CD4-positive, alpha-beta T cell treated with Interleukin-6 for 4 hours (primary cell): ENCODE data around the gene GRID1.

Source experiments
- DNase-seq: peaks from one replicate; pipeline ENCODE4 v3.0.0-alpha.2; 2020; ENCODE audit warnings: mixed read lengths

Gene GRID1

DNA sequence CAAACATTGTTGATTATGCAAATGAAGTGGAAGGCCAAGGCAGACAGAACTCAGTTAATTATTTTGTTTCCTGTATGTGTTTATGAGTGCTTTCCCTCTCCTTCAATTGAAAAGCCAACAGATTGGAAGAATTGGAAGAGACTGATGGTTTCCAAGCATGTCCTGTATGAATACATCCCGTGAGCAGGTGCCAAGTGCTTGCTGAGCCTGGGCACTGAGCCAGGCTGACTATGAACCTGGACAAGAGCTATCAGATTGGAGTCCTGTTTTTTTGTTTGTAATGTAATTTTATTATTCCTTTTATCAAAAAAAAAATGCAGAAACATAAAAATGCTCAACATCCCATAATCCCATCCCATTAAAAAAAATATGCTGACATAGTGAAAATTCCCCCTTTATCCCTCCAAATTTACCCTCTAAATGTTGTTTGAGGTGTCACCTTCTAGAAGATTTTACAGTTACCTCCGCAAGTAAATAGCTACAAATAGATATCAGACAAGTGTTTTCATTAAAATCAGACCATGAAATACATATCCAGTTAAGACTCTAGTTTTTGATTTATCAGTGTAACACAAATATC, 449.5 kb downstream of the GRID1 start:
- DNase-seq = no peak

DNA sequence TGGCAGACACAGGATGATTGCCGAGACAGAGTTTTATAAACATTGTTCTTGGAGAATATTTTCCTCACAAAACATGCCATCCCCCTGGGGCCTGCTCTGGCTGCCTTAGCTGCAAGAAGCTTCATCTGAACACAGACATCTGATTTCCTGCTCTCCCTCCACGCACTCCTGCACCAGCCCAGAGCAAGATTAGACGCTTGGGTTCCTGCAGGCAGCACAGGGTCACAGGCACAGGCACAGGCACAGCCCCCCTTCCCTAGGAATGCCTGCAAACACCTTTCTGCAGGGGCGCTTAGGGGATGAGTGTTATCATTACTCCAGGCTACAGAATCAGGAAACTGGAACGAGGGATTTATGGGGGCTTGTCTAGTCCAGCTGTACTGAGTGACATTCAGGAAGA, 450.3 kb downstream of the GRID1 start:
- no peak for DNase-seq

DNA sequence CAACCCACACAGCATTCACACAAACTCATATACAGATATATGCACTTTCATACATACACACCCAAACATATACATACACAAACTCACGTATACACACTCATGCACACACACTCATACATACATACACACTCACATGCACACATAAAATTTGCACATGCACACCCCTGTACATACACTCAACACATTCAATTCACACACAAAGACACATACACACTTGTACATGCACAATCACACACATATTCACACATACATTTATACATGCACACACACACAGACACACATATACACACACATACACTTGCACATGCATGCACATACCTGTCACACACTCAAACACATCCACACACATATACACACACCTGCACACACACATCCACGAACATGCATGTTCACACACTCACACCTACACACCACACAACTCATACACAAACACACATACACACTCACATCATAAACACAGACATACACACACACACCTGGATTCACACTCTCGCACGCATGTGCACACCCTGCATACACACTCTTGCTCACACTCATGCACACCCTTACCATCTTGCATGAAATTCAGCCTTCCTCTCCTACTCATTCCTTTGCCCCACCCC, 451.2 kb downstream of the GRID1 start:
- no peak for DNase-seq

DNA sequence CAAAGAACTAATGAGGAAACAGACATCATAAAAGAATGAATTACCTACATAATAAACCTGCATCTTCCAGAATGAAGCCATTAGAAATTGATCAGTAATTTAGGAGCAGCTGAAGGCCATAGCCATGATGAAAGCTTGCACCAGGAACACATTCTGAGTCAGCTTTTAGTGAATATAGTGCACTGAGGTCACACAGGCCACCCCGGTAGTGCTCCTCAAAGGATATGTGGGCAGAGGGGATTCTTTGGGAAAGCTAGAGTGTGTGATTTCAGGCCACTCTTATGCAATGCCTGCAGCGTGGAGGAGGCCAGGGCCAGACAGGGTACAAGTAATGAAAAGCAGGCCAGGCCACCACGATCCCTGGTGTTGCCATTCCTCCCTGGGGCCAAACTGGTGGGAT, 451.9 kb downstream of the GRID1 start:
- no peak for DNase-seq

DNA sequence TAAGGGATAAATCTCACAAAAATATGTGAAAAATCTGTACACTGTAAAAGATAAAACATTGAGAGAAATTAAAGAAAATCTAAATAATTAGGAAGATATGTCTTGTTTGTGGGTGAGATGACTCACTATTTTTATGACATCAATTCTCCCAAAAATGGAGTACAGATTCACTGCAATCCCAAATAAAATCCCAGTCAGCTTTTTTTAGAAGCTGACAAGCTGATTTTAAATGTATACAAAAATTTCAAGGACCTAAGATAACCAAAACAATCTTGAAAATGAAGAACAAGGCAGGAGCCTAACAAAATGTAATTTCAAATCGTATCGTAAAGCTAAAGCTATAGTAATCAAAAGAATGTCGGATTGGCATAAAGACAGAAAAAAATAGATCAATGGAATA, 458.1 kb downstream of the GRID1 start:
- no peak for DNase-seq

DNA sequence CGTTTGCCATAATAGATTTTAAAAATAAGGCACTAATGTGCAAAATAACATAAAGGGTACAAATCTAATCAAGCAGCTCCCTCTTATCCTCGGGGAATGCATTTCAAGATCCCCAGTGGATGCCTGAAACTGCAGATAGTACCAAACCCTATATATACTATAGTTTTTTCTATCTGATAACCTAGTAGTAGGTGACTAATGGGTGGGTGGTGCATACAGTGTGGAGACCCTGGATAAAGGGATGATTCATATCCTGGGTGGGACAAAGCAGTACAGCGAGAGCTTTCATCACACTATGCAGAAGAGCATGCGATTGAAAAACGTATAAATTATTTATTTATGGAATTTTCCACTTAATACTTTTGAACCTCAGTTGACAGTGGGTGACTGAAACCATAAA, 464.5 kb downstream of the GRID1 start:
- no peak for DNase-seq

DNA sequence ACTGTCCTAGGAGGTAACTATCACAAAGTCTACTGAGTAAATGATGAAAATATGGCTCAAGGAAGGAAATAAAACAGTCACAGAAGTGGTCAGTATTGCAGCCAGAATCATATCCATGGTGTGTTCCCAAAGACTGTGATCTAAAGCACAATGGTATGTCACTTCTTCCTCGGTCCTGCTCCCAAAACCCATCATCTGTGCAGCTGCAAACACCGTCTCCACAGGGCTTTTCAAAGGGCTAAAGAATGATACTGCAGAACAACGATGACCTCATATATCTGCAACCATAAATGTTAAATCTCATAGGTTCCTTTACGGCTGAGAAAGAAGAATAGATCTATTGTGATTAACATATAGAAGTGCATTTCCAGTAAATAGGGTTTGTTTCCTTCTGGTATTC, 465.0 kb downstream of the GRID1 start:
- no peak for DNase-seq

DNA sequence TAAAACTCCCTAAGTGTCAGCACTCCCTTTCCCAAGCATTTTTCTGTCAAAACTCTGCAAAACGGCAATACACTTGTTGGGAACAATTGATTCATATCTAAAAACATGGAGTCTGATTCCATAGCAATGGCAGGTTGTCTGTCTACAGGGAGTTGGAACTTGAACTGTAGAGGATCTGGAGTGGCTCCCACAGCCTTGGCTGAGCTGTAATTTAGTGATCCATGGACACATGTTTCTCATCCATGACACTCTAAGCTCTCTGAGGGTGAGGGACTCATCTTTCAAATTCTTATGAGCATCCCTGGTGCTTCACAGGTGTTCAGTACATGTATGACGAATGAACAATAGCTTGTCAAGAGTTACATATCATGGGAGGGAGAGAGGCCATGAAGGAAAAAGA, 466.1 kb downstream of the GRID1 start:
- no peak for DNase-seq

DNA sequence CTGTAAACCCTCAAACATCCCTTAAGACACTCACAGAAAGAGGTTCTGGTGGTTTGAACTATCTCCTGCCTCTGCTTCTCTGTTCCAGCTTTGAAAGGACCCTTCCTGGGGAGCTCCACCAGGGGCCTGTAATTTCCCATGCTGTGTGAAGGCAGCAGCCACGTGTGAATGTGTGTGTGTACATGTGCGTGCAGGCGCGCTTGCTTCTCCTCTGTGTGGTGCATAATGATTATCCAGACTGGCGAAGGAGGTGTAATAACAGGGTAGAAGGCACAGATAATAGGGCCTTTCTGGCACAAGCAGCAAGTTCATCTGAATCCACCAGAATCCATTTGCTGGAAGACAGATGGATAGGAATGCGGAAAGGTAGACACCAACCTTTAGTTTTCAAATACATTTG, 466.5 kb downstream of the GRID1 start:
- no peak for DNase-seq

DNA sequence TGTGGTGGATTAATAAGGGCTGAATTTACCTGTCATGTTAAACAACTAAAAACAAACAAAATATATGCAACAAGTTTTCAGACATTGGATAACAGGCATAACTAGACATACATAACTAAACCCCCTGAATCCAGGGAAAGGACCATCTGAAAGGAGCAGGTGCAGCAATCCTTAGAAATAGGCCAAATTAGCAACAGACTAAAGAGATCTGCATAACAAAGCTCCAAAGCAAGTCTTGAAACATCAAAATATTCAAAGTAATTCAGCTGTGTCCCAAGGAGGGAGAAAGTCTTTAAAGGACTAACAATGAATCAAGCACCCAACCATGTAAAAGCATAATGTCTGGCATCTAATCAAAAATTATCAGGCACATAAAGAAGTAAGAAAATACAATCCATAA, 475.1 kb downstream of the GRID1 start:
- no peak for DNase-seq

DNA sequence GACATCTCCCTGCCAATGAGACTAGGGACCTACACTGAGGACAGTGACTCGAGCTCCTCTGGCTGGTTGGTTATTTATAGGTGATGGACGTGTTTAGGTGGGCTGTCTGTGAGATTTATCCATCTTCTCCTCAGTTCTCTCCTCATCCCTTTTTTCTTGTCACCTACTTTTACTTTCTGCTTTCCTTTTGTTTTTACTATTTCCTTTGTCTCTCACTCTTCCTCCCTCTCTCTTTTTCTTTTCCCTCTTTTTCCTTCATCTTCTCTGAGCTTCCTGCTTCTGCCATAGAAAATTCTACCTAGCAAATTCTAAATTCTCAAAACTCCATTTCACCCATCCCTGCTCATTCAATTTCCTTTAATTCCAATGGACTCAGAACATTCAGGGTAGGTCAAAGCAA, 478.0 kb downstream of the GRID1 start:
- DNase-seq = no peak

DNA sequence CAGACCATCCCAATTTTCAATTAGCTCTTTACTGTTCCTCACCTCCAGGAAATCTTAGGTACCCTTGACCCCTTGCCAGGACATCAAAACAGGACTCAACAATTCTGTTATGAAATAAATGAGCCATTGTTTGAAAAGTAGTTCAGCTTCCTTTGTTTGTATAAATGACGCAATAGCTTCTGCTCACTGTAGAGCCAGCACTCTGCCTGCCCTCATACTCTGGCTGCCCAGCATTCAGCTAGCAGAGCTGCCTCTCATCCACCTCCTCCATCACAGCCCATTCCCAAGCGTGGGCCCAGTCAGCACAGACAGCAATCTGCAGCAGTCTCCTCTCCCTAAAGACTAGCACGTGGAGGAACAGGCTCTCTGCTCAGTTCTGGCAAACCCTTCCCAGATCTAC, 478.6 kb downstream of the GRID1 start:
- no peak for DNase-seq

DNA sequence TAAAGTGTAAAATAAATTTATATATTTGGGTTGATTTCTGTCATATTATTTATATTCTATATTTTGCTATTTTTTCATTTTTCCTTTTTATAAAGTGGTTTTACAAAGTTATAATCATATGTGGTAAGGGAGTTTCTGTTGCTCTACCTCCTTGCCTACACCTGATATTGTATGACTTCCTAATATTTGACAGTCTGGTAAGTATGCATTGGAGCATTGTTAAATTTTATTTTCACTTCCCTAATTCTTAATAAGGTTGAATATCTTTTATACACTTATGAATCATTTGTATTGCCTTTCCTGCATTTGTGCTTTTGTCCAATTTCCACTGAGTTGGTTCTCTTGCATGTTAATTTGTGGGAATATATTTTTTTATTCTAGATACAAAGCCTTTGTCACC, 492.4 kb downstream of the GRID1 start:
- no peak for DNase-seq

DNA sequence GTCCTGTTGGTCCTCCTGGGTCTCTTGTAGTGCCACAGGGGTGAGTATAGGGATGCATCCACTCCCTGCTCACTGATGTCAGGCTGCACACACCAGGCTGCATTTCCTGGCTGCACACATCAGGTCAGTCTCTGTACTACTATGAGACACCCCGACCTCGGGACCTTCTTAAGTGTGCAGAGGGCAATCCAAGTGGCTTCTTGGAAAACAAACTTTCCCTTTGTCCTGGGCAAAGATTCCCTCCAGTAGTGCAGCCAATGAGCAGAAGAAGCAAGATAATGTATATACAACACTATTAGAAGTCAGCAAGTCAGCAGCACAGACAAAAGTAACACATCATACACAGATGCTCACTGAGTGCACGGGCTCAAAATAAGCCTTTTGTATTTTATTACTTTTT, 493.5 kb downstream of the GRID1 start:
- DNase-seq = no peak

DNA sequence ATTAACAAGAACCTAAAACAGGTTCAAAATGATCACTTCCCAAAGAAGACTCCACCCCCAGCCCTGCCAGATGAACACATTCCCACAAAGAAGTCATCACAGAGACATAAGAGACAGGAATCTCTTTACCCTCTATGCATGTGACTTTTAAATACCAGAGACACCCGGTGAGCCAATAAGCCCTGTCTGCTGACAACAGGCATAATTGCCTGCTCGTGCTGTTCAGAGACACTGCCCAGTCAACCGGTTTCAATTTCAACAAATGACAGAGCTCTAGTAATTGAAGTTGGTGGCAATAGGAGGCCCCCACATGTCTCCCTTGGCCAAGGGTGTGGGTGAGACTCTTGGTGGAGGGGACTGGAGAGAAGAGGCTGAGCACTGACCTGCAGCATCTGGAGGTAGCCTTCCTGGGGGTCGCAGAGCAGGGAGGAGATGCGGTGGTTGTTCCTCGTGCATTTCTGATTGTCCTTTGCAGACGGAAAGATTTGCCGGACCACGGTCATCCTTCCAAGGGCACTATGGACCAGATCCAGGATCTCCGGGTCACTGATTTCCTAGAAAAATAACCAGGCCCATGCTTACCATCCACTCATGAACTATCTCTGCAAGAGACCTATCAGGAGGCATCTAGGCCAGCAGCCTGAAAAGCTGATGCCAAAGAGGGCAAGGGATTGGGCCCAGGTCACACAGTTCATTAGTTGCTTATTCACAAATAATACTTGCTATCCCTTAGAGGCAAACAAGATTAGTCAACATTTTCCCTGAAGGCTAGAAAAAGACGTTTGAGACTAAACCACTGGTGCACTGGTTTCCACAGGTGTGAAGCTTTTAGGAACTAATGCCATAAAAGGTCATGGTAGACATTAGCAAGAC, 497.7 kb downstream of the GRID1 start:
- DNase-seq = no peak

DNA sequence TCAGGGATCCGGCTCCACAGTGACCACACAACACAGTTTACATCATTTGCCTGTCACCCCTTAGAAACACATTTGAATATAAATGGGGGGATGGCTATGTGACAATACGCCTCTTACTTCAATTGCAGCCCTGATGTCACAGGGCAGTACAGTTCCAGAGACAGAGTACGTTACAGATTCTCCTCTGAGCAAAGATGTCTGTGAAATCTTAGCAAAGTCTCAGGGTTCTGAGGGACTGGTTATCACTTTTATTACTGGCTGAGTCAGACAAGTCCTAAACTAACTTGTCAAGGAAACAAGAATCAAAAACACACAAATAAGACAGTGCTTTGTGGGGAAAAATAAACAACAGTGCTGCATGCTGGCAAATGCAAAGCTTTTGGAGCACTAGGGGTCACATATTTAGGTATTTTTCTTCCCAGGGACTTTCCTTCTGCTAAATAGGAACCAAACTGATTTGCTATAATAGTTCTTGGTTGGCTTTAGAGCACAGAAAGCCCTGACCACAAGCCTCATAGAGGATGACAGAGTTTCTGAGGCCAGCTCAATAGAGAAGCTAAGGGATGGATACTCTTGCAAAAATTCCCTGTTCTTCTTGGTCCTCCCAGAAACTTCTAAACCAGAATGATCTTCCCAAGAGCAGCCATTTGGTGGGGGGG, 501.6 kb downstream of the GRID1 start:
- no peak for DNase-seq

DNA sequence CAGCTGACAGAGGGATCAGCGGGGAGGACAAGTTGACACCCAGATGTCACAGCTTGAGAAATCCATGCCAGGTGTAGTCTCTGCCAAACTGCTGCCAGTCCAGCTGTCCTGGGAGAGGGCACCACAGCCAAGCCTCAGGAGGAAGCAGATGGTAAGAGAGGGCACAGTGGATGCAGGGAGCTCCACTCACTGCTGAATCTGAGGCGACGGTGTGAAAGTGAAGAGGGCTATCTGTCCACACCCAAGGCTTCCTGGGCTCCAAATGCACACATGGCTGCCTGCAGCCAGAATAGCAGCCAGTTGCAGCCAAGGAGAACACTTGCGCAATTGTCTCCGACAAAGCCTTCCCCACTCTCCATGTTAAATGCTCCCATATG, 502.4 kb downstream of the GRID1 start:
- no peak for DNase-seq

DNA sequence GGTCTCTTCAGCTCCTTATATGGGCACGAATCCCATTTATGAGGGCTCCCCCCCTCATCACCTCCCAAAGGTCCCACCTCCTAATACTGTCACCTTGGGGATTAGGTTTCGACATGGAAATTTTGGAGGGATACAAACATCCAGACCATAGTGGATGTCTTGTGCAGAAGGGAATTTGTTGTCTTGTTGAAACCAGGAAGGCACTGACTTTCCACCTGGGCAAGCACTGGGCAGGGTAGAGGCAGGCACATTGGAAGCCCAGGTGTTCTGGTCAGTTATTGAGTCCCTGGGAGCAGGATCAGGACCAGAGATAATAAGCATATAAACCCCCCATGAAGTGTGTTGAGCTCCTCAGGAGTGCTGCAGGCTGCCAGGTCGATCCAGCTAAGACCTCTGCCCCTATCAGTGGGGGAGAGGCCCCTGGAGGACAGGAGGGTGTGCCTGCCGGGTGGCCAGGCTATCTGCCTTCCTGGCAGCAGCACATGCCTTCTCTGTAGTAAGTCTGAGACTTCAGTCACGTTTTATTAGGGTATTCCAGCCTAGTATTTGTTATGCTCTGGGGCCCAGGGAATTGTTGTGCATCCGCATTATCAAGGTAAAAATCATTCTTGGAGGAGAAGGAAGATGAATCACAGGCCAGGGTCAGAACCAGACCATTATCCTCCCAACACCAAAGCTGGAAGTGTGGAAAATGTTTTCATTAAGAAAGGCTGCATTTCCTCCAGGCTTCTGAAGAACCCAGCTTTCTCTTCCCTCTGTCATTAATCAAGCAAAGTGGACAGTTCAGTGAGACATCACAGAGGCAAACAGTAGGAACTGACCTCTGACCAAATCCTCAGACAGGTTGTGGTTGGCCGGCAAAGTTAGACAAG, 503.1 kb downstream of the GRID1 start:
- DNase-seq = no peak

DNA sequence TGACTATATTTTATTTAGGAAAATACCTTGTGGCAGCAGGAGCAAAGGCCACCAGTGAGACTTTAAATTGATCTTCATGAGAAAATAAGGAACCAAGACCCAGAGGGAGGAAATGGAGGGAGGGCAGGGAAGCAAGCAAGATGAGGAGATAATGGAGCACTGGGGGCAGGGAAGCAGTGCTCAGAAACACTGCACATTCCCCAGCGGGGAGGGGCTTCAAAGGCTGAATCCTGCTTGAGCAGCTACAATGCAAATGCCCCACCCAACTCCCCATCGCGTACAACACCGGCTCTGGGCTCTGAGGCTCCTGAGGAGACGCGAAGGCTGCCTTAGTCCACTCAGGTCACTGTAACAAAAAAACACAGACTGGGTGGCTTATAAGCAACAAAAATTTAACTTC, 503.8 kb downstream of the GRID1 start:
- no peak for DNase-seq

DNA sequence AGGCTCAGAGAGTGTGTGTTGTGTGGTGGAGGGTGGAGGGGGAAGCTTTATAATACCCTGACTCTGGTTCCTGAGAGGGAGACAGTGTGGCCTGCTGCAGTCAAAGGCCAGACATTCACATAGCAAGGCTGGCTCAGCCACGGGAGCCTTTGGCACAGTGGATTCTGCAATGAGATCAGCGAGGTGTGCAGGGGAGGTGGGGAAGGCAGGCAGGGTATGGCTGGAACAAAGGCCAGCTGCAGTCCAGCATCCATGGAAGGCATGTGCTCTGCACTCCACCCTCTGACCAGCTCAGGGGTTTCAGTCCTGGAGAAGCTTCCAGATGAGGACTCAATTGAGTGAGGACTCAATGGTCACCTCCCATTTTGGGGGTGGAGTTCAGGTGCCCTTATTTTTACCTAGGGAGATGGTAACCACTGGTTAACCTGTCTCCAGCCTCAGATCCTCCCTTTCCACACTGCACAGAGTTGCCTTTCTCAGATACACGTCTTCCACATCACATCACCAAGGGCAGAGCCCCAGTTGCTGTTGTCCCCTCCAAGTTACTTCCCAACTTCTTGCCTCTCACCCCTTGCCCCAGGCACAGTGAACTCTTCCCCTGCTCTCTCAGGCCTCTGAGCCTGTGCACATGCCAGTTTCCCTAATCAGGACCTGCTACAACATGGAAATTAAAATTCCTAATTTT, 504.9 kb downstream of the GRID1 start:
- DNase-seq = no peak

DNA sequence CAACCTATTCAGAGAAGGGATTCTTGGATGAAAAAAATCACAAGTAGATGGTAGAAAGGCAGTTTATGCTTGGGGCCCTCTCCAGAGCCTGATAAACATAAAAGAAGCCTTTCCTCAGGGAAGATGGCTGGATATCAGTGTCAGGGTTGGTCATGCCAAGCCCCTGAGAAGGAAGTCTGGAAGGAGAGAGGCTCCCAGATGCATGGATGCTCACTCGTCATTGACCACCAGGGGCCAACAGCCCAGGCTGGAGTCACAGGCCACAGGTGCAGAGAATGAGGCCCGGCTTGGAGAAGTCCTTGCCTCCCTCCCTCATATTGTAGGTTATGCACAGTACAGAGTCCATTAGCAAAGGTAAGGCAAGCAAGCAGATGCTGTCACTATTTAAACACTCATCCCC, 506.7 kb downstream of the GRID1 start:
- DNase-seq = no peak

DNA sequence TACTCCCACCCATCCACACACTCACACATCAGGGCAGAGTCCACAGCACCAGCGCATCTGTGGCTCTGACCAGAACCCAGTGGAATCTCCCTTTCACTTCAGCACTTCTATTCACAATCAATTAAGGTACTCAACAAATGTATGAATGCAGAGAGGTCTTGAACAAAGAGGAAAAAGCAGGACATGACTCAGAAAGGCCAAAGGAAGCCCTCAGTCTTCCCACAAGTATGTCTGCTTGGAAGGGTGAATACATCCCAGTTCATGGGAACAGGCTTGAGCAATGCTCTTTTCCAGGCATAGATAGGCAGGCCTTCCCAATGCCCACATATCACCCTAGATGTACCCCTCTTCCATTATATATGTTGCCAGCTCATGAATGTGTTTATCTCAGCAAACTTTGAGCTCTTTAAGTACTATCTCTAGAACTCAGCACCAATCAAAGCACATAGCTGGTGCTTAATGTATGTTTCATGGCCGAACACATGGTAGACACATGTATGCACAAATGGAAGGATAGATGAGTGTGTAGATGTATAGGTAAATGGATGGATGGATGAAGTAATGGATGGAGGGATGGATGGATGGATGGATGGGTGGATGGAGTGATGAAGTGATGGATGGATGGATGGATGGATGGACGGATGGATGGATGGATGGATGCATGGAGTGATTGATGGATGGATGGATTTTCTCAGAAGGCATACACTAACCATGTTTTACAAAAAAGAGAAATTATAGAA, 507.6 kb downstream of the GRID1 start:
- no peak for DNase-seq
